Activated gamma-delta T cell treated with Interleukin-2 at 50 U/mL for 16 hours (primary cell): ENCODE data around the gene APOL6.
"Not testable (repeated sequence)": the region's sequence is repeated elsewhere in the genome, so short reads cannot be mapped to it uniquely, and the experiment has no call there.

Experiments
- DNase-seq: peaks from one replicate; pipeline ENCODE4 v3.0.0-alpha.2; 2020

APOL6 gene

DNA sequence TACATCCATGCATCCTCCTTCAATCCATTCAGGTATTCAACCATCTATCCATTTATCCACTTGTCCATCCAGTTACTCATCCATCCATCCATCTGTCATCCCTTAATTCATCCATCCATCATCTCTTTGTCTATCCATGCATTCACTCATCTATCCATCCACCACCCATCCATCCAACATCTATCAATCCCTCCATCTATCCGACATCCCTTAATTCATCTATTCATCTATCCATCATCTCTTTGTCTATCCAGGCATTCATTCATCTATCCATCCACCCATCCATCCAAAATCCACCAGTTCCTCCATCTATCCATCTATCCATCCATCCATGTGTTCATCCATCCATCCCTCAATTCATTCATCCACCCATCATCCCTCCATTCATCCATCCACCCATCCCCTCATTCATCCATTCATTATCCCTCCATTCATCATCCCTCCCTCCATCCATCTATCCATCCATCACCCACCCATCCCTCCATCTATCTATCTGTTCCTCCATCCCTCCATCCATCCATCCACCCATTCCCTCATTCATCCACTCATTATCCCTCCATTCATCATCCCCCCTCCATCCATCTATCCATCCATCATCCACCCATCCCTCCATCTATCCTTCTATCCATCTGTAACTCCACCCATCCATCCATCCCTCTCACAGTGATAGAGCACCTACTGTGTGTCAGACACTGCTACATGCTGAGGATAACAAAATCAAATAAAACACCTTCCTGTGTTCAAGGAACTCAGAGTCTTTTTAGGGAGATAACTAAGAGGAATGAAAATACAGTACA is 29.6 kb upstream of the APOL6 start:
- no peak for DNase-seq

DNA sequence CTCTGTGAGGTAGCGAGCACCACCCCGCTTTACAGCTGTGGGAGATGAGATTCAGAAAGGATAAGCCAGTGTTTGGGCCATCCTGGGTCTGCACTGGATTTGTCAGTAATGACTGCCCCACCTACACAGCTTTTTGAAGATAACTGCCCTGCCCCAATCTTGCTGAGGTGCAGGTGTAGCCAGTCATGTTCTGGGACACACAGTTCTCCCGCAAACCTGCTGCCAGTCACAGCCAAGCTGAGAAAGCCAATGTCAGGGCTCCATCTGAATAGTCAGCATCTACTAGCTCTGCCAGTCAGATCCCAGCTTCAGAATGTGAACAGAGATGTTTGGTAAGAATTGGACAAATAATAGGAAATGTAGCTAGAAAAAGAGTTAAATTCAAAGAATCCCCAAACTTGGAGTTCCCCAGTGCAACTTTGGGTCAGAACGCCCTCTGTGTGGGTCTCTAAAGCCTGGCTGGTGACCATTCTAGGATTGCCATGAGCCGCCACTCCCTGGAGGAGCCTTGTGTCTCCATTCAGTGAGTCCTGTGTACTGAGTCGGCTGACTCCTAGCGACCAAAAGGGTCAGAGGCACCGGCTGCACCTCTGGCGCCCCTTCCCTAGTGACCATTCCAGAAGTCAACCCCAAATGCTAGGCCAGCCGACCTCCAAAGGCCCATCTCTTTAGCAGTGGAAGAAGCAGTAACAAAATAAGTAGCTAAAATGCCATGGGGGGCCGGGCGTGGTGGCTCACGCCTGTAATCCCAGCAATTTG is 28.7 kb upstream of the APOL6 start:
- no peak for DNase-seq

DNA sequence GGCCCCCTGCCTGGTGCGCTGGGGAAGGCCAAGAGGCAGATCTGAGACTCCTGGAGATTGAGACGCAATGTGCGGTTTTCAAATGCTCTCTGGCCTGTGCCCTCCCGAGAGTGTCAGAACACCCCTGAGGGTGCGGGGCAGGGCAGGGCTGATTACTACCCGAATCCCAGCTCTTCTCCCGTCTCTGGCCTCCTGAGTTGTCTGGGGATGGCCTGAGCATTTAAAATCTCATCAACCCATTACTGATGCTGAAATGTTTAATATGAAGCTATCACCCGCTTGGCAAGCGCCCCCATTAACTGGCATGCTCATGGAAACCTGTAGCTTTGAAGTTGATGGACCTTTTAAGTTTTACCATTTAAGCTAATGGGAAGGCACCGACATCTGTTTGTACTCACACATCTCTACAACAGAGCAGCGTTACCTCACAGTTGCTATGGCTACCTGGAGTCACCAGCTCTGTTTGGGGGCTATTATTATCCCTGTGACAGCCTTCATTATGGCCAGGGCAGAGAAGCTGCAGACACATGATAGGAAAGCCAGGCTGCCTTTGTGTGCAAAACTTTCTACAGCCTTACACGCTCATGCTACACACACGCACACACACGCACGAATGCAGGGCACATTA is 27.5 kb upstream of the APOL6 start:
- DNase-seq = no peak

DNA sequence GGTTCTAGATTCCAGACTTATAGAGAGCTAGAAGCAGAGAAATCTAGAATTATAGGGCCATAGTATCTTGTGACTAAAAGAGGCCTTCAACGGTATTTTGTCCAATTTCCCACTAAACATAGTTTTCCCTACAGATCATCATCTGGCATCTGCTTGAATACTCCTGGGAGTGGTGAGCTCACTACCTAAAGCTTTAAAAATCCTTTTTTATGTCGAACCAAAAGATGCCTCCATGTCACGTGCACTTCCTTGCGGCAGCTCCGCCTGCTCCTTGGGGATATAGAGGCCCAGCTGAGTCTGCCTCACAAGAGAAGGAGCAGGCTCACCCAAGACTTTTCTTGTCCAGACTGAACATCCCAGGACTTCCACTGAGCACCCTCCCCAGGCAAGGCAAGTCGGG is 26.8 kb upstream of the APOL6 start:
- no peak for DNase-seq

DNA sequence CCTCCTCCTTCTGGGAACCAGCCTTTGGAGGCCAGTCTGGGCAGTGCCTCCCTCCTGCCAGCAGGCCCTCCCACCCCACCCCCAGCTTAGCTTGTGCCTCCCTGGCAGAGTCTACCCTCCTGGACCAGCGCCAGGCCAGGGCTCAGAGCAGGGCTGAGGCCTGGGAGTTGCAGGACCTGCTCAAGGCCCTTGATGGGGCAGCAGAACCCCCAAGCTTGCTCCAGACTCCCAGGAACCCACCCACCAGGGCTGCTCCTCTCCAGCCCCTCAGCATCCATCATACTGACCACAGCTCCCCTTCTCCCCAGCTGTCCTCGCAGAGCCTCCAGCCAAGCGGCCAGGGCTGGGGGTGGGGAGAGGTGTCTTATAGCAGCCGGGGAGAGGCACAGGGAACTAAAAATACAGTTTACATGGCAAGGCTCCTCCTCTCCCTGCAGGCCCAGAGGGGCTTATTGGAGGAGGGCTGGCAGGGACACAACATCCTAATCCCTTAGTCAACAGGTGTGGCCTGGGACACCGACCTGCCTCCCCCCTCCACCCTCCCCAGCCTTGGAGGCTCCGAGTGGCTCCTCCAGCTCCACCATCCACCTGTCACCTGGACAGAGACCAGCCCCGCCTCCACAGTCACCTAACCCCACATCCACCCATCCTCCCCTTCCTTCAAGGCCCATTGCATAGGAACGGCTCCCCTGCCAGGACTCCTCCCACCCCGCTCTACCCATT is 25.9 kb upstream of the APOL6 start:
- no peak for DNase-seq

DNA sequence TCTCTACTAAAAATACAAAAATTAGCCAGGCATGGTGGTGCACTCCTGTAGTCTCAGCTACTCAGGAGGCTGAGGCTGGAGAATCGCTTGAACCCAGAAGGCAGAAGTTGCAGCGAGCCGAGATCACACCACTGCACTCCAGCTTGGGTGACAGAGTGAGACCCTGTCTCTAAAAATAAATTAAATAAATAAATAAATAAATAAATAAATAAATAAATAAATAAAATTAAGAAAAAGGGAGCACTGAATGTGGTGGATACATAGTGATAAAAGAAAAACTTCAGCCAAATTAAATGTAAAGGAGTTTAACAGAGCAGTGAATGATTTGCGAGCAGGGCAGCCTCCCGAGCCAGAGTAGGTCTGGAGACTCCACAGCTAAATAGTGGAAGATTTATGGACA is 24.4 kb upstream of the APOL6 start:
- DNase-seq = not testable (repeated sequence)

DNA sequence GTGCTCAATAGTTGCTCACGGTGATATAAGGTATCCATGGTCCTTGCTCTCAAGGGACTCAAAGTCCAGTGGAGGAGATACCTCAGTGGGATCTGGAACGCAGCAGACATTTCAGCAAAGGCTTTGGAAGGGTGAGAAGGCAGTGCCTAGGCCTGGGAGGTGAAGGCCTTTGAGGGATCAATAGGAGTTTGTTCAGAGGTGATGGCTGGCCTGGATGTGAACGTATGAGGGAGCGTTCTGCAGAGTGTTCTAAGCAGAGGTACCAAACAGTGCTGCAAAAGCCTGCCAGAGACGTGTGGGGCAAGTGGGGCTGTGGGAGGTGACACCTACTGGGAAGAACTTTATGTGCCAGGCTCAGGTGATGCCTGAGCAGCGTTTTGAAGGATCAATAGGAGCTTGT is 23.7 kb upstream of the APOL6 start:
- DNase-seq = no peak

DNA sequence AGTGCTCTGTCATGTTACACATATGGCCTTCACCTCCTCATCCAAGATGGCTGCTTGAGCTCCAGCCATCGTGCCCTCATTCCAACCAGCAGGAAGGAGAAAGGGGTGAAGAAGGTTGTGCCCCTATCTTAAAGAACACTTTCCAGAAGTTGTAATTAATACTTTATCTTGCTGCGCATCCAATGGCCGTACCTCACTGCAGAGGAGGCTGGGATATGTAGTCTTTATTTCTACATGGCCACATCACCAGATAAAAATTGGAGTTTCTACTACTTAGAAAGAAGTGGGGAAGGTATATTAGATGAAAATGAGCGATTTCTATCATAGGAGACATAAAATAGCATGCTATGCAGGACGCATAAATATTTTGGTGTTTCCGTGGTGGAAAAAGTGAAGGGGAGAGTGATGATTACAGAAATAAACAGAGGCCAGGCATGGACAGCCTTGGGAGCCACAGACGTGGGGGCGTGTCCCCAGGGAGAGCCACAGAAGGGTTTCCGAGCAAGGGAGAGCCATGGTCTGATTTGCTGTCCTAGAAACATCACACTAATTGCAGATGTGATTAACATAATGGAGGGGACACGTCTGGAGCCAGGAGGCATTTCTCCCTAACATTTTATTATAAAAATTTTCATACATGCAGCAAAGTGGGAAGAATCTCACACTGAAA is 22.3 kb upstream of the APOL6 start:
- no peak for DNase-seq

DNA sequence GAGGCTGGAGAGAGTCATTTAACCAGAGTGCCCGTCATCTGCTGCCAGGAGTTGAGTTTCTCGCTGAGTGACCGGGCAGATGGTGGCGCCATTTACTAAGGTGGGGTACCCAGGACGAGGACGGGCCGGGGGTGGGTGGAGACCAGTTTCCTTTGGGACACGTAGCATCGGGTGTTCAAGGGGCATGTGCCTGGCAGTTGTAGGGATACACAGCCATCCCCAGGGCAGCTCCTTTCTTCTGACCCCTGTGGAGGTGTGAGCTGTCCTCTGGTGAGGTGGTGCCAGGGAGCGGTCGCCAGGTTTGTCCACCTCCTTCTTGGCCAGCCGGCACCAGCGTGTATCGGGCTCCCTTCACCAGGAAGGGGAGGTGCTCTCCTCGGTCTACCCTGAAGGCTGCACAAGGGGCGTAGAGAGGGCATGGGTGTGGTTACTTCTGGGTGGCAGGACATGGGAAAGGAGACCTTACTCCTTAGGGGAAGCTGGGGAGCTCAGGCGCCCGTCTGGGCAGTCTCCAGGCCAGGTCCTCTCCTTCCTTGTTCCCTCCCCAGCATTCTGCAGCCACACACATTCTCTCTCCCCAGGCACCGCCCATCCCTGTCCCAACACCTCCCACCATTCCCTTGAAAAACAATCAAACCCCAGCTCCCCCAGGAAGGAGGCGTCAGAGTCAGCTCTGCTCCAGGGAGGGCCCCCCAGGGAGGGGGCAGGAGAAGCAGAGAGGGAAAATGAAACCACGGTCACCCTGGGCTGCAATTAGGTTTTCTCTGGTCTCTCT is 20.8 kb upstream of the APOL6 start:
- DNase-seq = peak; percentile 49

DNA sequence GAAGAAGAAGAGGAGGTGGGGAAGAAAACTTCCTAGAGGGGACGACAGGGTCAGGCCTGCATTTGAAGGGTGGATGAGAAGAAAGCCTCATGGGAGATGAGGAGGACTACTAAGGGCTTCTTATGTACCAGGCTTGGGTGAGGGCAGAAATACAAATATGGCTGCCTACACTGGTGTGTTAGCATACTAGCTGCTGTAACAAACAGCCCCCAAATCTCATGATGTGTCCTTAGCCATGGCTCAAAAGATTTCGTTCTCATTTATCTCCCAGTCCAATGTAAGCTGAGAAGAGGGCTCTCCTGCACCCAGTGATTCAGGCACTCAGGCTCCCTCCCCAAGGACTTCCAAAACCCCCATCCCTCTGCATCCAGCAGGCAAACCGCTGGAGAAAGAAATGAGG is 19.5 kb upstream of the APOL6 start:
- no peak for DNase-seq

DNA sequence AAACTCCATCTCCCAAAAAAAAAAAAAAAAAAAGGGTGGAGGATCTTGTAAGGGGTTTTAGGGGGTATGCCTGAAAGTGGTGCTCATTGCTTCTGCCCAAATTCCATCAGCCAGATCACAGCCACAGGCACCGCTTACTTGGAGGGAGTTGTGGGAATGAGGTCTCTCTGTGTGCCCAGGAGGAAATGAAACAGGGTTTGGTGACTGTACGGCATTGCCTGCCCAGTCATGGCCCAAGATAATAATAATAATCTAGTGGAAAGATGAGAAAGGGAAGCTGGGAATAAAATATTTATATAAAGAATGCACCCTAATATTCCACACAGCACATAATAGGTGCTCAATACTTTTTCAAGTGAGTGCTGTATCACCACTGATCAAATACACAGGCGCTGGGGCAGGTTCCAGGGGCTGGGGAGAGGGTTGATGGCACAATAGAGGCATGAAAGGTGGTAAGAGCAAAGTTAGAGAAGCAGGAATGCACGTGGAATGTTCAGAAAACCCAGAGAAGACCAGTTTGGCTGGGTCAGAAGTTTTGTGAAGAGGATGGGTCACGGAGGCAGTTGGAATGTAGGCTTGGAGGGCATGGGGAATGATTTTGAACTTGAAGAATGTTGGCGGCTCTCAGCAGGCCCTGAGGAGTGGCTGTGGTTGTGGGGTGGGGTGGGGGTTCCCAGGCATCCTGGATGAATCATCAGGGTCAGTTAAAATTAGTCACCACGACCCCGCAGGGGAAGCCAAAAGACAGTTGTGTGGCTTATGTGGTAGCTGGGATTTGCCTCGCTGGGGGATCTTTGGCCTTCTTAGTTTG is 18.6 kb upstream of the APOL6 start:
- peak; percentile 26 for DNase-seq

DNA sequence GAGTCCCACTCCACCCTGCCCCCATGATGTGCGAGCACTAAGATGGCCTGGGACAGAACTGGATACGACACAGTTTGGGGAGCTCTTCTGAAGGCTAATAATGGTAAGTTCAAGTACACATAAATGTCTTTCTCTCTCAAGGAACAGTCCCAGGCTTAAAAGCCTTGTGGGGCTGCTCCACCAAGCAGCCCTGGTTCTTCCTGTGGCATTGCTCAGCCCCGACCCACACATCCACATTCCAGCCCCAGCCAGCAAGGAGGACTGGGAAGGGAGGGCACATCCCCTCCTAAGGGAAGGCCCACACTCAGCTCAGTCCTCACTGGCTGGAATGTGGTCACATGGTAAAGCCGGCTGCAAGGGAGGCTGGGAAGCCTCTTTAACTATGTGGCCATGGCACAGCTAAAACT is 17.9 kb upstream of the APOL6 start:
- no peak for DNase-seq

DNA sequence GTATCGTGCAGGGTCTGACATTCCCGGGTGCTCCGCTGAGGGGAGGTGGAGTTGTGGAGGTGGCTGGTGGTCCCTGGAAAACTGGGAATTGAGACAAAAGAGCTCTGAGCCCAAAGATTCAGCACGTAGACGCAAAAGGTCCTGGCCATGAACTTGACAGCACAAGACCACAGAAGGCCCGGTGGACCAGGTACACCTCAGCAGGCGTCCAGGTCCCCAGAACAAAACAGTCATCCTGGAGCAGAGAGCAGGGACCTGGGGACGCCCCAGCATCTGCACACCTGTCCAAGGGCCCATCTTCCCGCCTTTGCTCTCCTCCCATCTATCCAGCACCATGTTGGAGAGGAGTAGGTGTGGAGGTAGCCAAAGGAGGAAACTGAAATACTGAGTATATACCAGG is 17.4 kb upstream of the APOL6 start:
- no peak for DNase-seq

DNA sequence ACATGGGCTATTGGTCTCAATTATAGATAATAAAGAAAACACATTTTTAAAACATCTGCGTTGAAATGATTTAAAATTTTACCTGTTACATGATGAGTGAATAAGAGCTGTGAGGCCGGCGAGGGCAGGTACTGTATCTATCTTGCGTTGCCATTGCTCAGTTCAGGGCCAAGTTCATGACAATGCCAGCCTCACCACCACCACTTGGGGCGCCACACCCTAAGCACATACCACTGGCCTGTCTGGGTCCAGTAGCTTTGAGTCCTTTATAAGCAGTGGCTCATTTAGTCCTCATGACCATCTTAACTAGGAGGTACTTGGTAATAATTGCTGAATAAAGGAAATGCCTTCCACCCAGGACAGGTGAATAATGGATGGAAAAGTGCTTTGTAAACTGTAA is 16.6 kb upstream of the APOL6 start:
- no peak for DNase-seq

DNA sequence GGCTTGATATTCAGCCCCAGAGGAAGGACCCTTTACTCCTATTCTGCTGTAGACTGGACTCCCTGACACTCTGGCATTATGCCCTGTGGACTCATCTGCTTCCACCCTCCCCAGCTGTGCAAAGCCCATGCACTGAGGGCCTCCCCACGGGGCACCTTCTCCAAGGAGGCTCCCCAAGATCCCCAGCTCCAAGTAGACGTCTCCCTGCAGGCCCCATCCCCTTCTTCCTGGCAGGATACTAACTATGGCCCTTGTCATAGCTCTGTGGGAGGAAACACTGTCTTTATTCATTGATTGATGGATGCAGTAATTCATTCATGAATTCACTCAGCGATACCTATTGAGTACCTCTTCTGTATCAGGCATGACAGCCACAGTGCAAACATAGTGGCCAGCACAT is 15.3 kb upstream of the APOL6 start:
- no peak for DNase-seq

DNA sequence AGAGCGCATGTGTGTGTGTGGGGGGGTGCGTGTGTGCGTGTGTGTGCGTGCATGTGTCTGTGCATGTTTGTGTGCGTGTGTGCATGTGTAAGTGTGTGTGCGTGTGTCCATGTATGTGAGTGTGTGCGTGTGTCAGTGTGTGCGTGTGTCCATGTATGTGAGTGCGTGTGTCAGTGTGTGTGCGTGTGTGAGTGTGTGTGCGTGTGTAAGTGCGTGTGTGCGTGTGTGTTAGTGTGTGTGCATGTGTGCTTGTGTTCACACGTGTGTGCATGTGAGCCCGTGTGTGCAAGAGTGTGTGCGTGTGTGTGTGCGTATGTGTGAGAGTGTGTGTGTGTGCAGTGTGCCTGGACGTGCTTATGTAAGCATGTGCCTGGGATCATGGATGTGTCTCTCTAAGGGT is 14.7 kb upstream of the APOL6 start:
- DNase-seq = no peak

DNA sequence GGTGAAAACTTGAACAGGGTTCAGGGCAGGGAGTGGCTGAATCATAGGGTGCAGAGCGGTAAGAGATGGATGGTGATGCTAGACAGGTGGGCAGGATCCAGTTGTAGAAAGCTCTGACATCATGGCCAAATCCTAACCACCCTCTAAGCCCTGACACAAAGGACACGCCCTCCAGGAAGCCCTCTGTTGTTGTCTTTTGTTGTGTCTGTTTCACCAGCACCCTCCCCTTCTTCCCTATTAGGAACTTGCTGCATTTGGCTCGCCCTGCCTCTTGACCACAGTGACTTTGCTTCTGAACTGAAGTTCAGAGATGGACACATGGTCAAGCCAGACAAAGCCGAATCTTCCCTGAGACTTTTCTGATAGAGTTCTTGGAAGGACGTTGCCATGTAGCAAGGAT is 14.2 kb upstream of the APOL6 start:
- DNase-seq = no peak

DNA sequence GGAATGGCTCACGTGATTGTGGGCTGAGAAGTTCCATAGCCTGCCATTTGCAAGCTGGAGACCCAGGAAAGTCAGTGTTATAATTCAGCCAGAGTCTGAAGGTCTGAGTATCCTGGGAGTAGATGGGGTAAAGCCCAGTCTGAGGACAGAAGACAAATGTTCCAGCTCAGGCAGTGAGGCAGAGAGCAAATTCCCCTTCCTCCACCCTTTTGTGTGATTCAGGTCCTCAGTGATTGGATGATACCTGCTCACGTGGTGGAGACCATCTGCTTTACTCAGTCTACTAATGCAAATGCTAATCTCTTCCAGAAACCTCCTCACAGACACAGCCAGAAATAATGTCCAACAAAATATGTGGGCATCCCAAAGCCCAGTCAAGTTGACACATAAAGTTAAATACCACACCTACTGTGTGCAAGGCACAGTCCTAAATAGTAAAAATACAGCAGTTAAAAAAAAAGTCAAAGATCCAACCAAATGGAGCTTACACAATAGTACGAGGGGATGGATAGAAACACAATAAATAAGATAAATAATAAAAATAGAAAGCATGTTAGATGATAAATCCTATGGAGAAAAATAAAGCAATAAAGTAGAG is 13.2 kb upstream of the APOL6 start:
- no peak for DNase-seq

DNA sequence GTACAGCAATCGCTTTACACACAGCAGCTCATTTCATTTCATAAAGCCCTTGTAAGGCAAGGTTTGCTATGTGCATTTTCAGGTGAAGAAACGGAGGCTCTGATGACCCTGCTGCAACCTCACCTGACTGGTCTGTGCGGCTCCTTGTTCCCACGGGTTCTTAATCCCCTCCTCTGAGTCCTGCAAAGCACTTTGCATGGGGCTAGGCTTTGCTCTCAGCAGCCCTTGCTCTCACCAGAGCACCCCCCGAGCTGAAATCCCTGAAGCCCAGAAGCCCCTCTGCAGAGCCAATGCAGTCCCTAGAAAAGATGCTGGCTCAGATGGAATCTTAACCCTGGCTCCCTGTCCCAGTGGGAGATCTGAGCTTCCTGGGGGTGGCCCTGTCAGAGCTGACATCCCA is 11.0 kb upstream of the APOL6 start:
- DNase-seq = no peak

DNA sequence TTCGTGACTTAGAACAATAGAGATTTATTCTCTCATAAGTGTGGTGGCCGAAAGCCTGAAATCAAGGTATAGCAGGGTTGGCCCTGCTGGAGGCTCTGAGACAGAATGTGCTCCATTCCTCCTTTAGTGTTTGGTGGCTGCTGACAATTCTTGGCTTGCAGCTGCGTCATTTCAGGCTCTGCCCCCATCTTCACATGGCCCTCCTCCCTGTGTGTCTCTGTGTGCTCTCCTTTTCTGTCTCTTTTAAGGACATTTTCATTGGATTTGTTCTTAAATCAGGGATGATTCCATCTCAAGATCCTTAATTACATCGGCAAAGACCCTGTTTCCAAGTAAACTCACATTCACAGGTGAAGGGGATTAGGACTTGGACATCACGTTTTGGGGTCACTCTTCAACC is 10.2 kb upstream of the APOL6 start:
- DNase-seq = no peak

DNA sequence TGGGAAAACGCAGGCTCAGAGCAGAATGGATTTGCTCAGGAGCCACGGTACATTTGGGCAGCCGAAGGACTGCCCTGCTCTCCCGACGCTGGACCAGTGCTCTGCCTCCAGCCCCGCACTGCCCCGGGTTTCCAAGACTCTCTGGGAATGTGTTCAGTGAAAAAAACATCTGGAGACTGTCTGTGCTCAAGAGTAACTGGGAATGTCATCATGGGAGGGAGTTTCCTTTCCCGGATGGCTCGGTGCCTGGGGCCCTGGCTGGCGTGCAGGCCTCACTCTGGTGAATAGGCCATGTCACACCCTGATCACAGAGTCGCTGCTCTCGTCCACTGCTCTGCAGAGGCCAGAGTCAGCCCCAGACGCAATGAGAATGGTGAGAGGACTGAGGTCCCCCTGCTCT is 9.8 kb upstream of the APOL6 start:
- DNase-seq = no peak
